OCI-LY3 (cell line): Measurements from ENCODE around the gene B4GALT2.

Experiments
- H2AFZ ChIP-seq: fragments of 200-600, 300-600 bp; shearing (Covaris generic); 2 replicates; pipeline ENCODE4 v1.6.0; 2014; ENCODE audit warnings: antibody characterized with exemption, low read depth, low read length
- H3K27ac ChIP-seq: fragments of 200-600, 300-600 bp; sonication (generic); 2 replicates; pipeline ENCODE4 v1.5.1; 2014; ENCODE audit warnings: mild to moderate bottlenecking, low read length, moderate library complexity, mixed read lengths
- H3K27me3 ChIP-seq: fragments of 200-600, 300-600 bp; sonication (generic); 2 replicates; pipeline ENCODE4 v1.6.1; 2014; ENCODE audit warnings: low read depth, low read length, mixed read lengths
- H3K36me3 ChIP-seq: fragments of 200-600, 300-600 bp; sonication (generic); replicated peaks from 2 replicates; pipeline ENCODE3; 2014; ENCODE audit warnings: low read depth, low read length, mixed read lengths
- H3K4me1 ChIP-seq: fragments of 300-600, 200-600 bp; sonication (generic); 2 replicates; pipeline ENCODE4 v1.6.1; 2014; ENCODE audit warnings: low read length, mixed read lengths
- H3K4me2 ChIP-seq: fragments of 200-600, 300-600 bp; sonication (generic); 2 replicates; pipeline ENCODE4 v1.6.1; 2014; ENCODE audit warnings: low read length, mixed read lengths
- H3K4me3 ChIP-seq: fragments of 300-600, 200-600 bp; sonication (generic); 2 replicates; pipeline ENCODE4 v1.5.1; 2014; ENCODE audit warnings: antibody characterized with exemption, mild to moderate bottlenecking, low read length, moderate library complexity
- H3K79me2 ChIP-seq: fragments of 300-600, 200-600 bp; shearing (Covaris generic); 2 replicates; pipeline ENCODE4 v1.6.1; 2014; ENCODE audit warnings: mild to moderate bottlenecking, low read length, mixed read lengths
- H3K9ac ChIP-seq: fragments of 300-600, 200-600 bp; shearing (Covaris generic); 2 replicates; pipeline ENCODE4 v1.6.0; 2014; ENCODE audit warnings: mild to moderate bottlenecking, low read length, moderate library complexity
- H3K9me3 ChIP-seq: fragments of 200-600, 300-600 bp; shearing (Covaris generic); 2 replicates; pipeline ENCODE4 v1.6.1; 2014; ENCODE audit warnings: low read length, mixed read lengths; ENCODE audit not compliant: insufficient read depth
- H4K20me1 ChIP-seq: fragments of 200-600, 300-600 bp; sonication (generic); 2 replicates; pipeline ENCODE4 v1.6.1; 2016; ENCODE audit warnings: low read length, mixed read lengths; ENCODE audit not compliant: insufficient read depth
- CTCF ChIP-seq: fragments of 200-600, 300-600 bp; sonication (generic); IDR thresholded peaks from 2 replicates; pipeline ENCODE4 v1.5.1; 2014; ENCODE audit warnings: antibody characterized with exemption, low read length, low read depth
- EZH2phosphoT487 ChIP-seq: fragments of 200-600 bp; shearing (Covaris generic); IDR thresholded peaks from 2 replicates; pipeline ENCODE4 v1.6.1; 2018; ENCODE audit warnings: antibody characterized with exemption, mixed run types, low read depth

B4GALT2 gene, protein sequence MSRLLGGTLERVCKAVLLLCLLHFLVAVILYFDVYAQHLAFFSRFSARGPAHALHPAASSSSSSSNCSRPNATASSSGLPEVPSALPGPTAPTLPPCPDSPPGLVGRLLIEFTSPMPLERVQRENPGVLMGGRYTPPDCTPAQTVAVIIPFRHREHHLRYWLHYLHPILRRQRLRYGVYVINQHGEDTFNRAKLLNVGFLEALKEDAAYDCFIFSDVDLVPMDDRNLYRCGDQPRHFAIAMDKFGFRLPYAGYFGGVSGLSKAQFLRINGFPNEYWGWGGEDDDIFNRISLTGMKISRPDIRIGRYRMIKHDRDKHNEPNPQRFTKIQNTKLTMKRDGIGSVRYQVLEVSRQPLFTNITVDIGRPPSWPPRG

DNA sequence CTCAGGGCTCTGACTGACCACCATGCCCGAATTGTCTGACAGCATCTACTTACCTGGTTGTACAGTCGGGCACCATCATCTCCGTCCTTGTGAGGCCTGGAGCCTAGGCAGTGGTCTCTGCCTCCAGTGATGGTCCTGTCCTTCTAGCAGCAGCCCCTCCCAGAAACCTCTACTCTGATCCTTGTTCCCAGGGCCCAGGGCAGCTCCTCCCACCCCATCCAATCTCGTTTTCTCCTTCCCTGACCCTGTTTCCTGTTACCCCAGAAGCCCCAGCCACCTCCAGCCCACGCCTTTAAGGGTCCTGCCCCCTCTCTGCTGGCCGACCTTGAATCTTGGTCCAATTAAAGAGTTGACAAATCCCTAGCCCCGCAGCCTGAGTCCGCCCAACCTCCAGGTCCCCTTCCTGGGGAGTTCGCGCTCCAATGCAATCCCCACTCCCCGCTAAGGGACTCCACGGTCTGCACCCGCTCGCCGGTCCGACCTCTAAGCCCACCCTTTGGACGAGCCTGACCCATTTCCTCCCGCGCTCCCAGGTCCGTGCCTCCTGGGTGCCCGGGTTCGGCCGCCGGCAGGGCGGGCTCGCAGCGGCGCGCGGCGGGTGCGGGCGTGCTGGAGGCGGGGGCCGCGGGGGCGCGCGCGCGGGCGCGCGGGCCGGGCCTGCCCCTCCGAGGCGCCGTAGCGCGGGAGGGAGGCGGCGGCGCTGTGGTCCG lies at the start of gene B4GALT2:
B4GALT2 (plus strand) TSS at position 660 of the 710 bp plus-strand sequence. CDS start 1,951 bp downstream, outside the sequence.
- Histone ChIP-seq H2AFZ (no peak within 1 kb of the TSS), H3K4me3 (peak within 1 kb of the TSS; percentile 96), H3K36me3 (peaks cover 20% of the 10 kb centered on the region), H4K20me1 (peaks cover 4% of the 10 kb centered on the region; the same call in 1 of the 2 replicates), H3K27me3 (no peaks in the 10 kb centered on the region), H3K27ac (peak within 1 kb of the TSS; percentile 30), H3K4me1 (peaks cover 30% of the 10 kb centered on the region), H3K4me2 (peak within 1 kb of the TSS; percentile 80), H3K9ac (peak within 1 kb of the TSS; percentile 84), H3K9me3 (no peaks in the 10 kb centered on the region), H3K79me2 (peaks cover 79% of the 10 kb centered on the region)
- no peak for TF ChIP-seq EZH2phosphoT487
- TF ChIP-seq CTCF: no peak

GRCh38 chr1:43930168-43930948 lies 48.7 kb upstream of the B4GALT2 start:
- H3K79me2 ChIP-seq: no peaks in the 10 kb centered on the region
- no peaks in the 10 kb centered on the region for H3K27me3 ChIP-seq
- H3K9me3 ChIP-seq: no peaks in the 10 kb centered on the region
- TF ChIP-seq EZH2phosphoT487 (no peak), CTCF (peak; percentile 45)
- no peaks in the 10 kb centered on the region for H3K36me3 ChIP-seq
- H3K4me1 ChIP-seq: no peaks in the 10 kb centered on the region
- H3K4me3 ChIP-seq: no peak overlapping the region
- no peak overlapping the region for H3K4me2 ChIP-seq
- no peak overlapping the region for H3K9ac ChIP-seq
- H4K20me1 ChIP-seq: no peaks in the 10 kb centered on the region
- H2AFZ ChIP-seq: no peak overlapping the region
- no peak overlapping the region for H3K27ac ChIP-seq

GRCh38 chr1:43930949-43931275 lies 48.1 kb upstream of the B4GALT2 start:
- no peak overlapping the region for H3K9ac ChIP-seq
- H3K79me2 ChIP-seq: no peaks in the 10 kb centered on the region
- H3K36me3 ChIP-seq: no peaks in the 10 kb centered on the region
- no peaks in the 10 kb centered on the region for H3K27me3 ChIP-seq
- no peak overlapping the region for H3K4me2 ChIP-seq
- no peak overlapping the region for H3K27ac ChIP-seq
- no peak overlapping the region for H3K4me3 ChIP-seq
- H4K20me1 ChIP-seq: no peaks in the 10 kb centered on the region
- TF ChIP-seq CTCF (no peak), EZH2phosphoT487 (no peak)
- no peaks in the 10 kb centered on the region for H3K4me1 ChIP-seq
- no peak overlapping the region for H2AFZ ChIP-seq
- H3K9me3 ChIP-seq: no peaks in the 10 kb centered on the region
